ENCODE measurements around the gene HS3ST3A1. TPM values are rescaled to one million over a fixed set of nuclear protein-coding genes. Genes with fewer than 3 reads are reported as not detected.

The HS3ST3A1 gene
- total RNA-seq, 1 donor from 2014 or later: 1.1 TPM

- H3K4me1 Mint-ChIP-seq (ENCODE audit: low read depth, unreplicated experiment): no peaks in the 10 kb centered on the region
Measured at GRCh38 chr17:13561606-13562270, 40.0 kb downstream of the HS3ST3A1 start.

GRCh38 chr17:13560935-13561334, 40.8 kb downstream of the HS3ST3A1 start:
- no peak for DNase-seq
- no peak for TF ChIP-seq CTCF (IDR thresholded peaks at IDR 0.05; ENCODE audit: partially characterized antibody, unreplicated experiment)
- Mint-ChIP-seq H3K27ac (ENCODE audit: unreplicated experiment) (no peak overlapping the region), H3K36me3 (ENCODE audit: unreplicated experiment) (no peaks in the 10 kb centered on the region), H3K9me3 (ENCODE audit: unreplicated experiment) (peaks cover 2% of the 10 kb centered on the region), H3K4me1 (ENCODE audit: low read depth, unreplicated experiment) (no peaks in the 10 kb centered on the region), H3K27me3 (ENCODE audit: unreplicated experiment) (no peaks in the 10 kb centered on the region), H3K4me3 (ENCODE audit: unreplicated experiment) (no peak overlapping the region)

More at GRCh38 chr17:13561606-13562270, 40.0 kb downstream of the HS3ST3A1 start:
- Mint-ChIP-seq H3K27ac (ENCODE audit: unreplicated experiment) (no peak overlapping the region), H3K27me3 (ENCODE audit: unreplicated experiment) (no peaks in the 10 kb centered on the region), H3K9me3 (ENCODE audit: unreplicated experiment) (peaks cover 2% of the 10 kb centered on the region), H3K4me3 (ENCODE audit: unreplicated experiment) (no peak overlapping the region), H3K36me3 (ENCODE audit: unreplicated experiment) (peaks cover 6% of the 10 kb centered on the region)
- TF ChIP-seq CTCF (IDR thresholded peaks at IDR 0.05; ENCODE audit: partially characterized antibody, unreplicated experiment): no peak
- DNase-seq: no peak

GRCh38 chr17:13558588-13558987, 43.1 kb downstream of the HS3ST3A1 start:
- H3K27me3 Mint-ChIP-seq (ENCODE audit: unreplicated experiment): no peaks in the 10 kb centered on the region
- no peak overlapping the region for H3K4me3 Mint-ChIP-seq (ENCODE audit: unreplicated experiment)
- TF ChIP-seq CTCF (IDR thresholded peaks at IDR 0.05; ENCODE audit: partially characterized antibody, unreplicated experiment): no peak
- H3K27ac Mint-ChIP-seq (ENCODE audit: unreplicated experiment): no peak overlapping the region
- H3K4me1 Mint-ChIP-seq (ENCODE audit: low read depth, unreplicated experiment): peaks cover 6% of the 10 kb centered on the region
- H3K36me3 Mint-ChIP-seq (ENCODE audit: unreplicated experiment): no peaks in the 10 kb centered on the region
- H3K9me3 Mint-ChIP-seq (ENCODE audit: unreplicated experiment): peaks cover 2% of the 10 kb centered on the region
- DNase-seq: no peak

- no peak for TF ChIP-seq CTCF (IDR thresholded peaks at IDR 0.05; ENCODE audit: partially characterized antibody, unreplicated experiment)
- H3K4me1 Mint-ChIP-seq (ENCODE audit: low read depth, unreplicated experiment): peaks cover 6% of the 10 kb centered on the region
- H3K27me3 Mint-ChIP-seq (ENCODE audit: unreplicated experiment): no peaks in the 10 kb centered on the region
- H3K36me3 Mint-ChIP-seq (ENCODE audit: unreplicated experiment): no peaks in the 10 kb centered on the region
- H3K9me3 Mint-ChIP-seq (ENCODE audit: unreplicated experiment): peaks cover 2% of the 10 kb centered on the region
- no peak overlapping the region for H3K27ac Mint-ChIP-seq (ENCODE audit: unreplicated experiment)
- DNase-seq: no peak
- H3K4me3 Mint-ChIP-seq (ENCODE audit: unreplicated experiment): no peak overlapping the region
Measured at GRCh38 chr17:13557077-13557476, 44.7 kb downstream of the HS3ST3A1 start.

GRCh38 chr17:13554231-13554630, 47.5 kb downstream of the HS3ST3A1 start:
- Mint-ChIP-seq H3K4me3 (ENCODE audit: unreplicated experiment) (no peak overlapping the region), H3K36me3 (ENCODE audit: unreplicated experiment) (peaks cover 11% of the 10 kb centered on the region), H3K27me3 (ENCODE audit: unreplicated experiment) (no peaks in the 10 kb centered on the region), H3K27ac (ENCODE audit: unreplicated experiment) (no peak overlapping the region), H3K4me1 (ENCODE audit: low read depth, unreplicated experiment) (peaks cover 6% of the 10 kb centered on the region), H3K9me3 (ENCODE audit: unreplicated experiment) (peaks cover 2% of the 10 kb centered on the region)
- DNase-seq: no peak
- no peak for TF ChIP-seq CTCF (IDR thresholded peaks at IDR 0.05; ENCODE audit: partially characterized antibody, unreplicated experiment)

All from glutamatergic neuron (in vitro differentiated cells).